DND-41 (cell line): ENCODE measurements around the gene NSG1.

Source experiments
- ATAC-seq: fragments of 200-7000 bp; cut with Tn5 transposase; 3 replicates; pipeline ENCODE4 v1.9.1; 2021; ENCODE audit warnings: low read depth; ENCODE audit not compliant: insufficient read depth
- DNase-seq: peaks from one replicate; pipeline ENCODE4 v3.0.0-alpha.2; 2020
- H2AFZ ChIP-seq: 2 replicates; pipeline ENCODE4 v1.6.0; 2012; ENCODE audit warnings: low read depth, low read length
- H3K27ac ChIP-seq: 2 replicates; pipeline ENCODE4 v1.5.1; 2012; ENCODE audit warnings: low read length, inconsistent platforms
- H3K27me3 ChIP-seq: fragments of 200-600 bp; sonication (generic); 2 replicates; pipeline ENCODE4 v1.6.0; 2012; ENCODE audit warnings: low read length, mild to moderate bottlenecking, inconsistent platforms; ENCODE audit not compliant: insufficient read depth, poor library complexity
- H3K36me3 ChIP-seq: 2 replicates; pipeline ENCODE4 v1.5.1; 2012; ENCODE audit warnings: low read length, inconsistent platforms; ENCODE audit not compliant: insufficient read depth
- H3K4me1 ChIP-seq: 2 replicates; pipeline ENCODE4 v1.5.1; 2012; ENCODE audit warnings: mild to moderate bottlenecking, low read length; ENCODE audit not compliant: insufficient read depth
- H3K4me2 ChIP-seq: 2 replicates; pipeline ENCODE4 v1.6.0; 2012; ENCODE audit warnings: mild to moderate bottlenecking, moderate library complexity, low read length, inconsistent platforms; ENCODE audit not compliant: insufficient read depth
- H3K4me3 ChIP-seq, 2 experiments: fragments of 200-600 bp in 1 of 2; shearing (Covaris generic) in 1 of 2; 2 replicates each; pipeline ENCODE4 v1.5.1; 2012 to 2016; ENCODE audit warnings: inconsistent platforms in 2 of 2, low read length in 2 of 2, mild to moderate bottlenecking in 2 of 2, low read depth in 1 of 2, moderate library complexity in 1 of 2
- H3K79me2 ChIP-seq: 2 replicates; pipeline ENCODE4 v1.6.0; 2012; ENCODE audit warnings: low read length, inconsistent platforms; ENCODE audit not compliant: insufficient read depth
- H3K9ac ChIP-seq: 2 replicates; pipeline ENCODE4 v1.6.0; 2012; ENCODE audit warnings: low read depth, mild to moderate bottlenecking, inconsistent platforms, low read length, moderate library complexity
- H3K9me3 ChIP-seq: 2 replicates; pipeline ENCODE4 v1.5.1; 2012; ENCODE audit warnings: low read length, moderate library complexity, mild to moderate bottlenecking, inconsistent platforms; ENCODE audit not compliant: insufficient read depth, severe bottlenecking
- H4K20me1 ChIP-seq: 2 replicates; pipeline ENCODE4 v1.6.0; 2012; ENCODE audit warnings: low read length; ENCODE audit not compliant: insufficient read depth
- CTCF ChIP-seq: IDR thresholded peaks from 2 replicates; pipeline ENCODE4 v1.5.1; 2012; ENCODE audit warnings: borderline replicate concordance, low read length, moderate library complexity, mild to moderate bottlenecking; ENCODE audit not compliant: poor library complexity, severe bottlenecking; ENCODE audit errors: extremely low read depth
- EZH2 ChIP-seq: IDR thresholded peaks from 3 replicates; pipeline ENCODE4 v1.6.1; 2012; ENCODE audit warnings: borderline replicate concordance, low read depth, mild to moderate bottlenecking, moderate library complexity, low read length, inconsistent platforms; ENCODE audit not compliant: severe bottlenecking

Gene NSG1

GRCh38 chr4:4402966-4403365, 16.1 kb downstream of the NSG1 start:
- TF ChIP-seq EZH2, result no peak
- TF ChIP-seq CTCF, result no peak
- H2AFZ ChIP-seq, result no peak overlapping the region
- H3K4me3 ChIP-seq, result no peak overlapping the region
- H3K4me2 ChIP-seq, result no peak overlapping the region
- no peak overlapping the region for H3K27ac ChIP-seq
- no peaks in the 10 kb centered on the region for H3K9me3 ChIP-seq
- H3K36me3 ChIP-seq, result peaks cover 4% of the 10 kb centered on the region; the same call in 1 of the 2 replicates
- DNase-seq (no peak), ATAC-seq (no peak)
- H3K27me3 ChIP-seq, result no peaks in the 10 kb centered on the region
- H3K9ac ChIP-seq, result no peak overlapping the region
- H3K4me1 ChIP-seq, result no peaks in the 10 kb centered on the region
- no peaks in the 10 kb centered on the region; the same call in 1 of the 2 replicates for H4K20me1 ChIP-seq
- no peaks in the 10 kb centered on the region for H3K79me2 ChIP-seq

DNA sequence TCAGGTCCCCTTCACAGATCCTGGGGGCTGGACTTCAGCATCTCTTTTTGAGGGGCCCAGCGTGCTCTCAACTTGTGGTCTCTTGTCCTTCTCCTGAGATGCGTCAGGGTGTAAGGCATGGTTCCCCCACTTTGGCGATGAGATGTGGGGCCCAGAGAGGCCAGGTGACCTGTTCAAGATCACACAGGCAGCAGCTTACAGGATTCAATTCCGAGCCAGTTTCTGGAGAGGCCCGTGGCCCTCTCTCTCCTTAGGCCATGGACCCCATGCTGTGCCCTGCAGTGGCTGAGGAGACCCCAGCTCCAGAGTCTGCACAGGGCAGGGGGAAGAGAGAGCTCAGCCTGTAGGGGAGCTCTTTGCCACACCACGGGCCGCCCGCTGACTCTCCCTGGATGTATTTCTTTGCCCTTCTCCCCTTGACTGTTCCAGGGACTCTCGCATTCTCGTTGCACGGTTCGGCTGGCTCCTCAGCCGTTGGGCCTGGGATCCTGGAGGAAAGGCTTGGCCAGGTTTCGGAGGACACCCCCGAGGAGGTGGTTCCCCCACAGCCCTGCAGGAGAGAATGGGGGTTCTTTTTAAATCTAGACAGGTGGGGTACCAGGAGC, 18.6 kb downstream of the NSG1 start:
- ATAC-seq (no peak), DNase-seq (no peak)
- Histone ChIP-seq H3K27me3 (no peaks in the 10 kb centered on the region), H3K4me2 (no peak overlapping the region), H3K36me3 (peaks cover 11% of the 10 kb centered on the region), H3K27ac (no peak overlapping the region), H3K79me2 (no peaks in the 10 kb centered on the region), H4K20me1 (no peaks in the 10 kb centered on the region; the same call in none of the 2 replicates), H2AFZ (no peak overlapping the region), H3K4me3 (no peak overlapping the region), H3K9me3 (no peaks in the 10 kb centered on the region), H3K9ac (no peak overlapping the region), H3K4me1 (no peaks in the 10 kb centered on the region)
- TF ChIP-seq CTCF (no peak), EZH2 (no peak)

- Histone ChIP-seq H3K79me2 (no peaks in the 10 kb centered on the region), H3K4me1 (no peaks in the 10 kb centered on the region), H4K20me1 (no peaks in the 10 kb centered on the region; the same call in none of the 2 replicates), H2AFZ (no peak overlapping the region), H3K9ac (no peak overlapping the region), H3K27ac (no peak overlapping the region), H3K9me3 (no peaks in the 10 kb centered on the region), H3K36me3 (peaks cover 12% of the 10 kb centered on the region), H3K4me2 (no peak overlapping the region), H3K27me3 (no peaks in the 10 kb centered on the region), H3K4me3 (no peak overlapping the region)
- no peak for ATAC-seq
- TF ChIP-seq EZH2 (no peak), CTCF (no peak)
- DNase-seq, result no peak
Measured at GRCh38 chr4:4406455-4407298, 19.8 kb downstream of the NSG1 start.
